ENCODE results near the gene IFNGR2.
"Not testable (repeated sequence)": the region's sequence is repeated elsewhere in the genome, so short reads cannot be mapped to it uniquely, and the experiment has no call there.

Gene IFNGR2

DNA sequence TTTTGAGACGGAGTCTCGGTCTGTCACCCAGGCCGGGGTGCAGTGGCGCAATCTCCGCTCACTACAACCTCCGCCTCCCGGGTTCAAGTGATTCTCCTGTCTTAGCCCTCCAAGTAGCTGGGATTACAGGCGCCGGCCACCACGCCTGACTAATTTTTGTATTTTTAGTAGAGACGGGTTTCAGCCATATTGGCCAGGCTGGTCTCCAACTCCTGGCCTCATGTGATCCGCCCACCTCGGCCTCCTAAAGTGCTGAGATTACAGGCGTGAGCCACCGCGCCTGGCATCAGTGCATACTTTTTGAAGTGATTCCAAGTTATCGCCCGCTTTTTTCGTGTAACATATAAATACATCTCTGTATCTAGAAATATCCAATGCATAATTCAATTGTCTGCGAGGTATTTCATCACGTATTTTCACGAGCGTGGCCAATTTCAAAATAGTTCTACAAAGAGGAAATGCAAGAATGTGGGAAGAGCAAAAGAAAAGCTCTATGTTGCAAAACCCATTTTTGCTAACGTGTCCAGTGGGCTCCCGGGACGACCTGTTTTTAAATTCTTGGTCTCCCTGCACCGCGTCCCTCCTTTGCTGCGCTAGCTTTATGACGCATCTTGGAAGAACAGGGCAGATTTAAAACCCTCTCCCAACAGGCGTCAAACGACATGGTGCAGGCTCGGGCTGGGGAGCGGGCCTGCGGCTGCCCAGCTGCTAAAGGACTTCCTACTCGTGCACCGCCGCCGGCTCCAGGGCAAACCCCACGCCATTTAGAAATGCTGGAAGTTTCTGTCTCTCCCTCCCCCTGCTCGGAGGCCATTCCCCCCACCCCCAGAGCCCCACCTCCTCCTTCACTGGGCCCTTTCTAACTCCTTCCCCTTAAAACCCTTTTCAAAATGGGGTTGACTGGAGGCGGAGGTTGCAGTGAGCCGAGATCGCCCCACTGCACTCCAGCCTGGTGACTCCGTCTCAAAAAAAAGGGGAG lies 923 bp upstream of the IFNGR2 start:
- DNase-seq: peak; percentile 27 to 42
- no peak for TF ChIP-seq GATA1 (IDR thresholded peaks at IDR 0.05; ENCODE audit: low read depth, low read length)
- TF ChIP-seq POLR2A (IDR thresholded peaks at IDR 0.05; ENCODE audit: low read length): no peak

- DNase-seq: peak; percentile 52 to 57
- TF ChIP-seq GATA1 (IDR thresholded peaks at IDR 0.05; ENCODE audit: low read depth, low read length) (no peak), POLR2A (IDR thresholded peaks at IDR 0.05; ENCODE audit: low read length) (peak; percentile 56)
Observed at GRCh38 chr21:33403786-33404585, 773 bp downstream of the IFNGR2 start.

DNA sequence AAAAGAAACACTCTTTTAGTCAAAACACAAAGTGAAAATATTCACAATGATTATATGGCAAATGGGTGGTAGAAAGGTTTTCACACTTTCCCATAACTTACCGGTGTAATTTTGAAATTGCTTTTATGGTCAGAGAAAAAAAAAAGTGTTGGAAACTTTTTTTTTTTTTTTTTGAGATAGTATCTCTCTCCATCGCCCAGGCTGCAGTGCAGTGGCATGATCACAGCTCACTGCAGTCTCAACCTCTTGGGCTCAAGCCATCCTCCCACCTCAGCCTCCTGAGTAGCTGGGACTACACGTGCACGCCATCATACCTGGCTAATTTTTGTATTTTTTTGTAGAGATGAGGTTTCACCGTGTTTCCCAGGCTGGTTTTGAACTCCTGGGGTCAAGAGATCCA lies 3.3 kb downstream of the IFNGR2 start:
- peak in 1 of 2 experiments; percentile 14 for DNase-seq
- no peak for TF ChIP-seq POLR2A (IDR thresholded peaks at IDR 0.05; ENCODE audit: low read length)
- TF ChIP-seq GATA1 (IDR thresholded peaks at IDR 0.05; ENCODE audit: low read depth, low read length): no peak

GRCh38 chr21:33411949-33412430 lies 8.8 kb downstream of the IFNGR2 start:
- no peak for TF ChIP-seq POLR2A (IDR thresholded peaks at IDR 0.05; ENCODE audit: low read length)
- DNase-seq: no peak

DNA sequence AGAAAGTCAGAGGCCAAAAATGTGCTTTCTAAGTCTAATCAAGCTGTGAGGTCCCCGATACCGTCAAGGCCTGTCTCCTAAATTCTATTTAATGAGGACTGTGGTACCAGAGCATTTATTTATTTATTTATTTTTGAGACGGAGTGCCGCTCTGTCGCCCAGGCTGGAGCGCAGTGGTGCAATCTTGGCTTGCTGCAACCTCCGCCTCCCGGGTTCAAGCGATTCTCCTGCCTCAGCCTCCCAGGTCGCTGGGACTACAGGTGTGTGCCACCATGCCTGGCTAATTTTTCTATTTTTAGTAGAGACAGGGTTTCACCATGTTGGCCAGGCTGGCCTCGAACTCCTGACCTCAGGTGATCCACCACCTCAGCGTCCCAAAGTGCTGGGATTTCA lies 9.2 kb downstream of the IFNGR2 start:
- not testable (repeated sequence) for DNase-seq

DNA sequence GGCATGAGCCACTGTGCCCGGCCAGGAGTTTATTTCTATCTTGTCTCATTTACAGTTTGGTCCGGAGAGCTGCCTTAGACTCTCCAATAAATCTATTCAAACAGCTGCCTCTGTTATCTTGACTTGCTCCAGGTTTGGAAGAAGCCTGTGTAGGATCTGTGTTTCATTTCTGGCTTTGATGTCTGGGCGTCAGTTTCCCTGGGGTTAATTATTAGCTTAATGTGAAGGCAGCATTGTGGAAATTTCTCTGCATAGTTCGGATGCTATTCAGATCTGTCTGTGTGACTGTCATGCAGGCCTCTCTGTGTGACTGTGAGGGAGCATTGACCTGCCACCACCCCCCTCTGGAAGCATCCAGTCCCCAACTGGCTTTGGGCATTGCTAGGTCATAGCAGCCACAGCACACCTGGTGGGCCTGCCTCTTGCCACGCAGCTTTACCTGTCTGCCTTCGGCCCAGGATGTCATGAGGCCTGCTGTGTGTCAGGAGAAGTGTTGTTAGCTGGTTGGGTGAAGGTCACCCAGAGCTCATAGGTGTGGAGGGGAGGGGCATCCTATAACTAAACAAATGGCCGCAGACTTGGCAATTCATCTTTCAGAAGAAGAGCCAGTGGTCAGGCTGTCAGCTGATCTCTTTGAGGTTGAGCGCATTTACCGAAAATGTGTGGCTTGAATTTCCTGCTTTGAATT lies 9.8 kb downstream of the IFNGR2 start:
- DNase-seq: no peak
- TF ChIP-seq GATA1 (IDR thresholded peaks at IDR 0.05; ENCODE audit: low read depth, low read length) (no peak), POLR2A (IDR thresholded peaks at IDR 0.05; ENCODE audit: low read length) (no peak)

- TF ChIP-seq GATA1 (IDR thresholded peaks at IDR 0.05; ENCODE audit: low read depth, low read length): no peak
- no peak for TF ChIP-seq POLR2A (IDR thresholded peaks at IDR 0.05; ENCODE audit: low read length)
- DNase-seq: no peak
Observed at GRCh38 chr21:33414068-33414467, 10.9 kb downstream of the IFNGR2 start.

- DNase-seq: no peak
- TF ChIP-seq GATA1 (IDR thresholded peaks at IDR 0.05; ENCODE audit: low read depth, low read length) (no peak), POLR2A (IDR thresholded peaks at IDR 0.05; ENCODE audit: low read length) (no peak)
Observed at GRCh38 chr21:33414926-33415325, 11.7 kb downstream of the IFNGR2 start.

- TF ChIP-seq GATA1 (IDR thresholded peaks at IDR 0.05; ENCODE audit: low read depth, low read length) (no peak), POLR2A (IDR thresholded peaks at IDR 0.05; ENCODE audit: low read length) (no peak)
Observed at GRCh38 chr21:33418691-33419090, 15.5 kb downstream of the IFNGR2 start.

GRCh38 chr21:33419538-33420123 lies 16.4 kb downstream of the IFNGR2 start:
- TF ChIP-seq GATA1 (IDR thresholded peaks at IDR 0.05; ENCODE audit: low read depth, low read length) (no peak), POLR2A (IDR thresholded peaks at IDR 0.05; ENCODE audit: low read length) (no peak)
- peak; percentile 21 to 64 for DNase-seq

More at GRCh38 chr21:33418691-33419090, 15.5 kb downstream of the IFNGR2 start:
- DNase-seq: no peak

- TF ChIP-seq POLR2A (IDR thresholded peaks at IDR 0.05; ENCODE audit: low read length) (no peak), GATA1 (IDR thresholded peaks at IDR 0.05; ENCODE audit: low read depth, low read length) (no peak)
- DNase-seq: no peak
Observed at GRCh38 chr21:33421713-33422393, 18.6 kb downstream of the IFNGR2 start.

- TF ChIP-seq POLR2A (IDR thresholded peaks at IDR 0.05; ENCODE audit: low read length): no peak
- TF ChIP-seq GATA1 (IDR thresholded peaks at IDR 0.05; ENCODE audit: low read depth, low read length): no peak
- no peak for DNase-seq
Observed at GRCh38 chr21:33424214-33424613, 21.0 kb downstream of the IFNGR2 start.

GRCh38 chr21:33425825-33426224 lies 22.6 kb downstream of the IFNGR2 start:
- DNase-seq: no peak

More at GRCh38 chr21:33425825-33426224, 22.6 kb downstream of the IFNGR2 start:
- TF ChIP-seq POLR2A (IDR thresholded peaks at IDR 0.05; ENCODE audit: low read length) (no peak), GATA1 (IDR thresholded peaks at IDR 0.05; ENCODE audit: low read depth, low read length) (no peak)
